HL-60 (cell line): ENCODE measurements around the gene JTB.

ENCODE experiments used
- DNase-seq, 2 experiments: peaks; one replicate each; pipeline ENCODE4 v3.0.0-alpha.2; 2010 to 2020; ENCODE audit warnings: low read depth in 1 of 2, low spot score in 1 of 2
- H3K27ac ChIP-seq: fragments of 250-450 bp; sonication (Bioruptor Pico); replicated peaks from 2 replicates; pipeline ENCODE4 v1.5.1; 2020; ENCODE audit warnings: mild to moderate bottlenecking, moderate library complexity
- H3K27me3 ChIP-seq: fragments of 250-450 bp; sonication (Bioruptor Pico); 2 replicates; pipeline ENCODE4 v1.5.1; 2021; ENCODE audit warnings: mild to moderate bottlenecking, moderate library complexity; ENCODE audit not compliant: insufficient read depth, poor library complexity, severe bottlenecking
- H3K4me3 ChIP-seq: replicated peaks from 2 replicates; pipeline ENCODE4 v1.5.1; 2011; ENCODE audit warnings: mild to moderate bottlenecking, control low read depth, low read length; ENCODE audit not compliant: insufficient read depth
- GABPA ChIP-seq: IDR thresholded peaks from 2 replicates; pipeline ENCODE4 v1.6.1; 2012; ENCODE audit warnings: low read depth
- POLR2AphosphoS5 ChIP-seq: IDR thresholded peaks from 2 replicates; pipeline ENCODE4 v1.6.1; 2012; ENCODE audit warnings: low read depth
- SPI1 ChIP-seq: IDR thresholded peaks from 2 replicates; pipeline ENCODE4 v1.6.1; 2012; ENCODE audit warnings: low read depth, mild to moderate bottlenecking, borderline replicate concordance
- TF ChIP-seq, protein P1 (sequence below): IDR thresholded peaks from 2 replicates; pipeline ENCODE4 v1.6.1; 2012; ENCODE audit warnings: low read depth; ENCODE audit not compliant: insufficient replicate concordance
- TF ChIP-seq, protein P2 (sequence below): IDR thresholded peaks from one replicate; pipeline ENCODE4 v1.5.1; 2011; ENCODE audit warnings: low read length, control low read depth, inconsistent platforms; ENCODE audit not compliant: insufficient read depth

Gene JTB

DNA sequence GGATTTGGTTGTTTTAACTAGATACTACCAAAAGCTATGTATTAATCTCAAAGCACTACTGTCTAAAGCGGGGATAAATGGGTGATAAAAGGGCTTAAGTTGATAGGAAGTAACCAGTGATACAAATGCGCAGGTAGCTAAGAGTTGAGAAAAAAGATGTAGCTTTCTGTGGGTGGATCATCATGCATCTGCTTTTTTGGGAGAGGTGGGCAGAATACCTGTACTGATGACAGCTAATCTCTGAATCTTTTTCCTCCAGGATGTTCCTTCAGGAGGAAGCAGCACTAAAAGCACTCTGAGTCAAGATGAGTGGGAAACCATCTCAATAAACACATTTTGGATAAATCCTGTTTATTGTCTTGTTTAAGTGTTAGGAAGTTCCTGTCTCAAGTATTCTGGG is 14.3 kb upstream of the JTB start:
- no peak for TF ChIP-seq GABPA
- TF ChIP-seq, protein P1, sequence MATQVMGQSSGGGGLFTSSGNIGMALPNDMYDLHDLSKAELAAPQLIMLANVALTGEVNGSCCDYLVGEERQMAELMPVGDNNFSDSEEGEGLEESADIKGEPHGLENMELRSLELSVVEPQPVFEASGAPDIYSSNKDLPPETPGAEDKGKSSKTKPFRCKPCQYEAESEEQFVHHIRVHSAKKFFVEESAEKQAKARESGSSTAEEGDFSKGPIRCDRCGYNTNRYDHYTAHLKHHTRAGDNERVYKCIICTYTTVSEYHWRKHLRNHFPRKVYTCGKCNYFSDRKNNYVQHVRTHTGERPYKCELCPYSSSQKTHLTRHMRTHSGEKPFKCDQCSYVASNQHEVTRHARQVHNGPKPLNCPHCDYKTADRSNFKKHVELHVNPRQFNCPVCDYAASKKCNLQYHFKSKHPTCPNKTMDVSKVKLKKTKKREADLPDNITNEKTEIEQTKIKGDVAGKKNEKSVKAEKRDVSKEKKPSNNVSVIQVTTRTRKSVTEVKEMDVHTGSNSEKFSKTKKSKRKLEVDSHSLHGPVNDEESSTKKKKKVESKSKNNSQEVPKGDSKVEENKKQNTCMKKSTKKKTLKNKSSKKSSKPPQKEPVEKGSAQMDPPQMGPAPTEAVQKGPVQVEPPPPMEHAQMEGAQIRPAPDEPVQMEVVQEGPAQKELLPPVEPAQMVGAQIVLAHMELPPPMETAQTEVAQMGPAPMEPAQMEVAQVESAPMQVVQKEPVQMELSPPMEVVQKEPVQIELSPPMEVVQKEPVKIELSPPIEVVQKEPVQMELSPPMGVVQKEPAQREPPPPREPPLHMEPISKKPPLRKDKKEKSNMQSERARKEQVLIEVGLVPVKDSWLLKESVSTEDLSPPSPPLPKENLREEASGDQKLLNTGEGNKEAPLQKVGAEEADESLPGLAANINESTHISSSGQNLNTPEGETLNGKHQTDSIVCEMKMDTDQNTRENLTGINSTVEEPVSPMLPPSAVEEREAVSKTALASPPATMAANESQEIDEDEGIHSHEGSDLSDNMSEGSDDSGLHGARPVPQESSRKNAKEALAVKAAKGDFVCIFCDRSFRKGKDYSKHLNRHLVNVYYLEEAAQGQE, result no peak
- TF ChIP-seq, protein P2, sequence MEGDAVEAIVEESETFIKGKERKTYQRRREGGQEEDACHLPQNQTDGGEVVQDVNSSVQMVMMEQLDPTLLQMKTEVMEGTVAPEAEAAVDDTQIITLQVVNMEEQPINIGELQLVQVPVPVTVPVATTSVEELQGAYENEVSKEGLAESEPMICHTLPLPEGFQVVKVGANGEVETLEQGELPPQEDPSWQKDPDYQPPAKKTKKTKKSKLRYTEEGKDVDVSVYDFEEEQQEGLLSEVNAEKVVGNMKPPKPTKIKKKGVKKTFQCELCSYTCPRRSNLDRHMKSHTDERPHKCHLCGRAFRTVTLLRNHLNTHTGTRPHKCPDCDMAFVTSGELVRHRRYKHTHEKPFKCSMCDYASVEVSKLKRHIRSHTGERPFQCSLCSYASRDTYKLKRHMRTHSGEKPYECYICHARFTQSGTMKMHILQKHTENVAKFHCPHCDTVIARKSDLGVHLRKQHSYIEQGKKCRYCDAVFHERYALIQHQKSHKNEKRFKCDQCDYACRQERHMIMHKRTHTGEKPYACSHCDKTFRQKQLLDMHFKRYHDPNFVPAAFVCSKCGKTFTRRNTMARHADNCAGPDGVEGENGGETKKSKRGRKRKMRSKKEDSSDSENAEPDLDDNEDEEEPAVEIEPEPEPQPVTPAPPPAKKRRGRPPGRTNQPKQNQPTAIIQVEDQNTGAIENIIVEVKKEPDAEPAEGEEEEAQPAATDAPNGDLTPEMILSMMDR, result no peak
- no peak for TF ChIP-seq SPI1
- no peak for TF ChIP-seq POLR2AphosphoS5
- DNase-seq, result no peak
- peak overlapping the region; percentile 93 for H3K27ac ChIP-seq
- H3K27me3 ChIP-seq, result no peaks in the 10 kb centered on the region
- H3K4me3 ChIP-seq, result peak overlapping the region; percentile 65

DNA sequence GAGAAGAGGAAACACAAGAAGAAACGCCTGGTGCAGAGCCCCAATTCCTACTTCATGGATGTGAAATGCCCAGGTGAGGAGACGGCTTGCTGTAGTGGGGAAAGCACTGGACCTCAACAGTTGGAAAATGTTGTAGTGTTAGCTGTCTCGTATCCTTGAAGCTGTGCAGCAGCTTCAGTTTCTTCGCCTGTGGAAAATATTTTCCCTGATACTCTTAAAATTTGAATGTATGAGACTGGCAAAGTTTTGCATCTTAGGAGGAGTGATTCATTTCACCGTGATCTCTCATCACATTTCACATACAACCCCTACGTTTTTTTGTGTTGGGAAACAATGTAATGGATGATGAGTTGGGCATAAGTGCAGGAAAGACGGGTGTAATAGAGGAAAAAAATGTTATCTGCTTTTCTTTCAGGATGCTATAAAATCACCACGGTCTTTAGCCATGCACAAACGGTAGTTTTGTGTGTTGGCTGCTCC is 13.7 kb upstream of the JTB start:
- TF ChIP-seq GABPA (no peak), POLR2AphosphoS5 (no peak), SPI1 (no peak)
- TF ChIP-seq, protein P2, result no peak
- TF ChIP-seq, protein P1, result no peak
- peak overlapping the region; percentile 93 for H3K27ac ChIP-seq
- no peaks in the 10 kb centered on the region for H3K27me3 ChIP-seq
- peak overlapping the region; percentile 65 for H3K4me3 ChIP-seq
- DNase-seq, result no peak

DNA sequence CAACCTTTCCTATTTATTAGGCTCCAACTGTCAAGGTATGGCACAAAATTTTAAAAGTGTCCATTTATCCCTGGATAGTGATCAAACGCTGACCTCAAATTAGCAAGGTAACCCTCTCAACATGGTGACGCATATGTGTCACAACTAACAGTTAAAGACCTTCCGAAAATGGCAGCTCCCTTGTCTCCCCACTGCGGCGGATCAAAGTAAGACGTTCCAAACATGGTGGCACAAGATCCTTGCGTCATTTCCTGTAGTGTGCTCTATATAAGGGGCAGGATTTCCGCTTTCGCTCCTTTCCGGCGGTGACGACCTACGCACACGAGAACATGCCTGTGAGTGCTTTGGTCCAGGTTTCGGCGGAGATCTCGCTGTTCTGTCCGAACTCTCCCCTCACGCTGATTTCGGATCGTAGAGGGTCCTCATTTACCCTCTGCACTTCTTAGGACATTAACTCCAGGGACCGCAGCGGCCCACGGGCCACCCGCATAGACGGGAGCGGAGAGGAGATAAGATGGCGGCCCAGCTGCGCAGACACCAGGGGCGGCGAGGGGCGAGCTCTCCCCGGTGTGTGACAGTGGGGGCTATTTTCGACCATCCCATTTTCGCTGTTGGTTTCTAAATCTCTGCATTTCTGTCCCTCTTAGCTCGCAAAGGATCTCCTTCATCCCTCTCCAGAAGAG is 13.1 kb upstream of the JTB start, which contains the start of gene RPS27:
RPS27 (plus strand) TSS at position 295 of the 683 bp plus-strand sequence; CDS start at position 330, 35 bp downstream.
- Histone ChIP-seq H3K27me3 (no peaks in the 10 kb centered on the region), H3K27ac (peak within 1 kb of the TSS; percentile 93), H3K4me3 (peak within 1 kb of the TSS; percentile 65)
- peak; percentile 84 for TF ChIP-seq GABPA
- TF ChIP-seq SPI1, result no peak; the same call in 1 of the 2 replicates
- TF ChIP-seq, protein P2, result no peak
- TF ChIP-seq POLR2AphosphoS5, result peak; percentile 100
- TF ChIP-seq, protein P1, result peak; percentile 80
- peak; percentile 97 to 99 for DNase-seq
